Right hindlimb (tissue), 1 donor: ENCODE results near the gene STK32C.

Source experiments
- DNase-seq: peaks from one replicate; pipeline ENCODE4 v3.0.0-alpha.2; 2018

STK32C gene

GRCh38 chr10:132242103-132242840 lies 65.5 kb downstream of the STK32C start:
- no peak for DNase-seq

- no peak for DNase-seq
Measured at GRCh38 chr10:132241496-132241895, 66.3 kb downstream of the STK32C start.

GRCh38 chr10:132241086-132241485 lies 66.7 kb downstream of the STK32C start:
- DNase-seq, result no peak

- DNase-seq, result no peak
Measured at GRCh38 chr10:132240581-132240980, 67.2 kb downstream of the STK32C start.

GRCh38 chr10:132240156-132240555 lies 67.6 kb downstream of the STK32C start:
- no peak for DNase-seq

GRCh38 chr10:132239126-132240031 lies 68.4 kb downstream of the STK32C start:
- no peak for DNase-seq

GRCh38 chr10:132238371-132239125 lies 69.2 kb downstream of the STK32C start:
- DNase-seq, result no peak

GRCh38 chr10:132237871-132238270 lies 69.9 kb downstream of the STK32C start:
- peak; percentile 65 for DNase-seq

GRCh38 chr10:132237396-132237795 lies 70.4 kb downstream of the STK32C start:
- no peak for DNase-seq

- no peak for DNase-seq
Measured at GRCh38 chr10:132236881-132237280, 70.9 kb downstream of the STK32C start.

GRCh38 chr10:132236161-132236560 lies 71.6 kb downstream of the STK32C start:
- DNase-seq, result no peak

- no peak for DNase-seq
Measured at GRCh38 chr10:132234860-132235259, 72.9 kb downstream of the STK32C start.

- peak; percentile 76 for DNase-seq
Measured at GRCh38 chr10:132233501-132234085, 74.2 kb downstream of the STK32C start.

- DNase-seq, result no peak
Measured at GRCh38 chr10:132232981-132233380, 74.8 kb downstream of the STK32C start.

GRCh38 chr10:132232023-132232951 lies 75.5 kb downstream of the STK32C start:
- DNase-seq, result no peak

GRCh38 chr10:132231656-132232022 lies 76.1 kb downstream of the STK32C start:
- no peak for DNase-seq

- no peak for DNase-seq
Measured at GRCh38 chr10:132230557-132231210, 77.1 kb downstream of the STK32C start.

GRCh38 chr10:132229834-132230556 lies 77.8 kb downstream of the STK32C start:
- DNase-seq, result peak; percentile 67

- no peak for DNase-seq
Measured at GRCh38 chr10:132229096-132229495, 78.7 kb downstream of the STK32C start.

- no peak for DNase-seq
Measured at GRCh38 chr10:132228616-132229015, 79.1 kb downstream of the STK32C start.
